ENCODE results near the gene LIMS2.

DNA sequence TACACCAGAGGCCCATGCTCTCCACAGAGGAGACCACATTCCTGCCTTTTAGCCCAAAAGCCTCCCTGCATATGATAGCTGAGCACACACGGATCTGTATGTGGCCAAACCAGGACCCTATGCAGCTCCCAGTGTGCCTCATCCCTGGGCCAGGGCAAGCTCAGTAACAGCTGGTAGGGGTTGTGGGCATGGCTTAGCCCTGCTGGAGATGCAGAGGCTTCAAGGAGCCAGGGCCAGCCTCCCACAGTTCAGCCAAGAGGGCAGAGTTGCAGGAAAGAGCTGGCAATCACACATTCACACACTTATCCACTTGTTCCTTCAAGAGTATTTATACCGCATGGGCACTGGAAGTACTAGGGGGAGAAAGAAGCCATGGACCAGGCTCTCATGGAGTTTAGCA, 1.6 kb upstream of the LIMS2 start:
- TF ChIP-seq CTCF (conservative IDR thresholded peaks at IDR 0.05; ENCODE audit: low read length) (no peak), EZH2phosphoT487 (IDR thresholded peaks at IDR 0.05; ENCODE audit: borderline replicate concordance, low read depth, low read length) (no peak)
